AG10803 (cell line): ENCODE measurements around the gene CLN6.

Experiments used
- DNase-seq: peaks from one replicate; pipeline ENCODE4 v3.0.0; 2010; ENCODE audit warnings: low read depth
- H3K4me3 ChIP-seq: 2 replicates; pipeline ENCODE4 v1.5.1; 2011; ENCODE audit warnings: mild to moderate bottlenecking, low read length, control low read depth
- TF ChIP-seq, protein P1 (sequence below): conservative IDR thresholded peaks from 2 replicates; pipeline ENCODE4 v1.5.1; 2011; ENCODE audit warnings: mild to moderate bottlenecking, low read length, control low read depth, inconsistent platforms

The CLN6 gene

DNA sequence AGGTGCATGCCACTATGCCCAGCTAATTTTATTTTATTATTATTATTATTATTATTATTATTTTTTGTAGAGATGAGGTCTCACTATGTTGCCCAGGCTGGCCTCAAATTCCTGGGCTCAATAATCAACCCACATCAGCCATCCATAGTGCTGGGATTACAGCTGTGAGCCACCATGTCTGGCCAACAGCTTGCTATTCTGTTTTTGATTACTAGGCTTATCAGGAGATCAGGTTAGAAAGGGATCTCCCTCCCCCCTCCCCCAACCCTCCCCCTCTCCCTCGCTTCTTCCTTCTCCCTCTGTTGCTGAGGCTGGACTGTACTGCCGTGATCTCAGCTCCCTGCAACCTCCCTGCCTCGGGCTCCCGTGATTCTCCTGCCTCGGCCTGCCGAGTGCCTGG, 8.6 kb downstream of the CLN6 start:
- no peak overlapping the region for H3K4me3 ChIP-seq
- TF ChIP-seq, protein P1, sequence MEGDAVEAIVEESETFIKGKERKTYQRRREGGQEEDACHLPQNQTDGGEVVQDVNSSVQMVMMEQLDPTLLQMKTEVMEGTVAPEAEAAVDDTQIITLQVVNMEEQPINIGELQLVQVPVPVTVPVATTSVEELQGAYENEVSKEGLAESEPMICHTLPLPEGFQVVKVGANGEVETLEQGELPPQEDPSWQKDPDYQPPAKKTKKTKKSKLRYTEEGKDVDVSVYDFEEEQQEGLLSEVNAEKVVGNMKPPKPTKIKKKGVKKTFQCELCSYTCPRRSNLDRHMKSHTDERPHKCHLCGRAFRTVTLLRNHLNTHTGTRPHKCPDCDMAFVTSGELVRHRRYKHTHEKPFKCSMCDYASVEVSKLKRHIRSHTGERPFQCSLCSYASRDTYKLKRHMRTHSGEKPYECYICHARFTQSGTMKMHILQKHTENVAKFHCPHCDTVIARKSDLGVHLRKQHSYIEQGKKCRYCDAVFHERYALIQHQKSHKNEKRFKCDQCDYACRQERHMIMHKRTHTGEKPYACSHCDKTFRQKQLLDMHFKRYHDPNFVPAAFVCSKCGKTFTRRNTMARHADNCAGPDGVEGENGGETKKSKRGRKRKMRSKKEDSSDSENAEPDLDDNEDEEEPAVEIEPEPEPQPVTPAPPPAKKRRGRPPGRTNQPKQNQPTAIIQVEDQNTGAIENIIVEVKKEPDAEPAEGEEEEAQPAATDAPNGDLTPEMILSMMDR: no peak
- DNase-seq: no peak

GRCh38 chr15:68220489-68220888, 9.0 kb downstream of the CLN6 start:
- TF ChIP-seq, protein P1: no peak
- no peak for DNase-seq

DNA sequence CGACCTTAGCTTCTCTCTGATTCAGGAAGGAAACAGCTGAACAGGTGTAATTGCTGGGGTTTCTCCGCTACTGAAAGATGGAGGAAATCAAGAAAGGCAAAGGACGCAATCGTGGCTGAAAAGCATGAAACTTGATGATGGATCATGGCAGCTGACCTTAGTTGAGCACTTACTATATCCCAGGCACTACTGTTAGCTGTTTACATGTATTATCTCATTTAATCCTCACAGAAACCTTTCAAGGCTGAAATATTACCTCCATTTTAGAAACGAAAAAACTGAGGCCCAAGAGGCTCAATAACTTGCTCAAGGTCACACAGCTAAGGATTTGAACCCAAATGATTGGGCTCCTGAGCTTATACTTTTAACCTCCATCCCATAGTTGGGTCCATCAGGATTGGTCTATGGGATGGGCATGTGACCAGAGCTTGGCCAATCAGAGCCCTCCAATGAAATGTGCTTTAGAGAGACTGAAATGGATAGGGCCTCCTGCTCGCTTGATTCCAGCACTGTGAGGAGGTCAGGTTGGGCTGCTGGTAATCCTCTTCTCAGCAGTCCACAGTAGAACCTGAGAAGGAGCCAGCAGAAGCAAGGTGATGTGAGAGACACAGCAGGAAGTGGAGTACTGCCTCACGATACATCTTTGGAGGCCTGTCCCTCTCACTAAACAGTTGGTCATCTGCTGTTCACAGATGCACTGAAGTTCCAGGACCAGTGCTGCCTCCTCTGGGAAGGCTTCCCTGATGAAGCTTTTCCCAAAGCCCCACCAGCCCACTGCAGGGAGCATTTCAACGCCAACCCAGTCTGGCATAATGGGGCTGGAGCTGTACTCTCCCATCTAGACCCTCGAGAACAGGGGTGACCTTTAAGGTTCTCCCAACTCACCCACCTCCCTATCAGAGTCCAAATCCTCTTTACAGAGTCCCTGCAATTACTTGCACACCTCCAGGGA, 10.4 kb downstream of the CLN6 start:
- TF ChIP-seq, protein P1: no peak
- no peak overlapping the region for H3K4me3 ChIP-seq
- DNase-seq: no peak

More at GRCh38 chr15:68220489-68220888, 9.0 kb downstream of the CLN6 start:
- H3K4me3 ChIP-seq: no peak overlapping the region

DNA sequence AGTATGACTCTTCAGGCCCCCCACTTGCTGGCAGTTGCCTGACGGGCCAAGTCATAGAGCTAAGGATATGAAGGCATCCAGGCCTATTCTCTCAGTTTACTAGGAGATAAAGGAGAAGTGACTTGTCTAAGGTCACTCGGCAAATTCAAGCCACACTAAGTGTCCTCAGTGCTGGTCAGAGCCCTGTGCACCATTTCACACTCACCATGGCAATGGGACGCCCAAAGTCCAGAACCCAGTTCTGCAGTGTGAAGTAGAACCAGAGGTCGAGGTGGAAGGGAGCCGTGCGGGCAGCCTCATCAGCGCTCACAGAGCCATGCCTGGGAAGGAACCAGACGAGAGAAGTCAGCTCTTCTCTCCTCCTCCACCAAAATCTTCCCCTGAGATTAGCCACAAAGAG, 11.2 kb downstream of the CLN6 start:
- no peak overlapping the region for H3K4me3 ChIP-seq
- no peak for DNase-seq
- TF ChIP-seq, protein P1: no peak

DNA sequence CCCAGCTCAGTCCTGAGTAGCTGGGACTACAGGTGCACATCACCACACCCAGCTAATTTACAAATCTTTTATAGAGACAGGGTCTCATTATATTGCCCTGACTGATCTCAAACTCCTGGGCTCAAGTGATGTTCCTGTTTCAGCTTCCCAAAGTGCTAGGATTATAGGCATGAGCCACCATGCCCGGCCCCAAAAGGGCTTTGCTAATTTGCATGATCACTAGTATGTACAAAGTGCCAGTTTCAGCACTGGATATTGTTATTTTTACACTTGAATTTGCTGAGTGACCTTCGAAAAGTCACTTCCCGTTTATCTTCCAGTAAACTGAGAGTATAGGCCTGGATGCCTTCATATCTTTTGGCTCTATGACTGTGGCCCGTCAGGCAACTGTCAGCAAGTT, 12.2 kb downstream of the CLN6 start:
- TF ChIP-seq, protein P1: no peak
- no peak overlapping the region for H3K4me3 ChIP-seq
- no peak for DNase-seq

DNA sequence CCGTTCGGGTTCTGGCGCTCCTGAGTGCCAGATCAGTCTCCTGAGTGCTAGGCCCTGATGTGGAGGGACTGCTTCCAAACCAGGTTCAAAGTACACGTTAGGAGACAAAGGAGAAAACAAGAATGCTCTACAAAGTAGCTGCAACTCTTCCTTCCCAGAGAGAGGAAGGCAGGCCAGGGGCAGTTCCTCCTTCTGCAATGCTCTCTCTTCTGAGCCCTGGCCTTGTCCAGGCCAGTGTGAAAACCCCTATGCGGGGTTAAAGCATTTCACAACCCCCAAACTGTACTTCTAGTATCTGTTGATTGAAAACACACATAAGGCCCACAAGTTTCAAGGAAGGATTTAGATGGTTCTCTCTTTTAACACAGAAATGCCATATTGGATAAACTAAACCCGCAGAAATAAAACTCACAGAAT, 14.7 kb downstream of the CLN6 start:
- no peak overlapping the region for H3K4me3 ChIP-seq
- DNase-seq: no peak
- TF ChIP-seq, protein P1: no peak
